HL-60 (cell line): ENCODE data around the gene ERO1A.

ENCODE experiments used
- CTCF ChIP-seq: IDR thresholded peaks from one replicate; pipeline ENCODE4 v1.5.1; 2011; ENCODE audit warnings: low read length, control low read depth, inconsistent platforms; ENCODE audit not compliant: insufficient read depth
- POLR2AphosphoS5 ChIP-seq: IDR thresholded peaks from 2 replicates; pipeline ENCODE4 v1.6.1; 2012; ENCODE audit warnings: low read depth
- REST ChIP-seq: IDR thresholded peaks from 2 replicates; pipeline ENCODE4 v1.6.1; 2012; ENCODE audit warnings: low read depth; ENCODE audit not compliant: insufficient replicate concordance
- SPI1 ChIP-seq: IDR thresholded peaks from 2 replicates; pipeline ENCODE4 v1.6.1; 2012; ENCODE audit warnings: low read depth, mild to moderate bottlenecking, borderline replicate concordance

- TF ChIP-seq POLR2AphosphoS5, result no peak
- no peak for TF ChIP-seq CTCF
- TF ChIP-seq REST, result no peak
- no peak for TF ChIP-seq SPI1
Measured at GRCh38 chr14:52706286-52706685, 10.9 kb upstream of the ERO1A start.
